GM18909 (cell line): ENCODE data around the gene ATXN1.

Experiments used
- ATAC-seq: cut with Tn5 transposase; IDR thresholded peaks from one replicate; pipeline ENCODE4 v1.9.1; 2021; ENCODE audit warnings: mild to moderate bottlenecking; ENCODE audit not compliant: unreplicated experiment, poor library complexity

ATXN1 gene

GRCh38 chr6:16783952-16784565 lies 22.8 kb upstream of the ATXN1 start:
- no peak for ATAC-seq

GRCh38 chr6:16783509-16783908 lies 22.2 kb upstream of the ATXN1 start:
- ATAC-seq: no peak

- no peak for ATAC-seq
Observed at GRCh38 chr6:16782278-16782677, 21.0 kb upstream of the ATXN1 start.

- ATAC-seq: no peak
Observed at GRCh38 chr6:16781348-16782169, 20.3 kb upstream of the ATXN1 start.

- no peak for ATAC-seq
Observed at GRCh38 chr6:16778521-16778920, 17.3 kb upstream of the ATXN1 start.

- no peak for ATAC-seq
Observed at GRCh38 chr6:16777794-16778193, 16.5 kb upstream of the ATXN1 start.

- no peak for ATAC-seq
Observed at GRCh38 chr6:16776394-16777017, 15.2 kb upstream of the ATXN1 start.

GRCh38 chr6:16774437-16774836 lies 13.2 kb upstream of the ATXN1 start:
- ATAC-seq: no peak

GRCh38 chr6:16773362-16773761 lies 12.1 kb upstream of the ATXN1 start:
- no peak for ATAC-seq

GRCh38 chr6:16770701-16771569 lies 9.7 kb upstream of the ATXN1 start:
- peak; percentile 83 for ATAC-seq

- no peak for ATAC-seq
Observed at GRCh38 chr6:16769986-16770376, 8.7 kb upstream of the ATXN1 start.

GRCh38 chr6:16769131-16769985 lies 8.1 kb upstream of the ATXN1 start:
- peak; percentile 68 for ATAC-seq

GRCh38 chr6:16768477-16768830 lies 7.2 kb upstream of the ATXN1 start:
- ATAC-seq: no peak

- no peak for ATAC-seq
Observed at GRCh38 chr6:16767765-16768476, 6.7 kb upstream of the ATXN1 start.

- ATAC-seq: no peak
Observed at GRCh38 chr6:16766836-16767745, 5.8 kb upstream of the ATXN1 start.

- no peak for ATAC-seq
Observed at GRCh38 chr6:16766043-16766536, 4.8 kb upstream of the ATXN1 start.

GRCh38 chr6:16765235-16765634 lies 4.0 kb upstream of the ATXN1 start:
- no peak for ATAC-seq
